Measurements from ENCODE around the gene AURKAIP1. TPM values are rescaled to one million over a fixed set of nuclear protein-coding genes. Genes with fewer than 3 reads are reported as not detected.

The AURKAIP1 gene
- total RNA-seq (100 to 1,000 TPM in 3 of 5 donors, 10 to 100 TPM in 2; 50.9 to 146 (median 104) TPM), polyA plus RNA-seq (100 to 1,000 TPM; 244 to 281 (median 259) TPM)
- long read RNA-seq, donor 1, transcript AURKAIP1-204 (4 exons, 875 nt) = minor isoform, 6 of 45 reads
- long read RNA-seq, donor 1, transcript AURKAIP1-202 (4 exons, 1,047 nt) = major isoform, 25 of 45 reads
- long read RNA-seq, donor 1, transcript AURKAIP1-203 (3 exons, 1,072 nt) = minor isoform, 5 of 45 reads
- long read RNA-seq, donor 1, partial matches to known transcripts = 7 of 45 reads
- long read RNA-seq, donor 1, other reads (novel, unspliced or antisense) = 0 of 45 reads
- long read RNA-seq, donor 2, transcript AURKAIP1-204 (4 exons, 875 nt) = minor isoform, 11 of 53 reads
- long read RNA-seq, donor 2, transcript AURKAIP1-202 (4 exons, 1,047 nt) = major isoform, 32 of 53 reads
- long read RNA-seq, donor 2, partial matches to known transcripts = 8 of 53 reads
- long read RNA-seq, donor 2, other reads (novel, unspliced or antisense) = 0 of 53 reads
- long read RNA-seq, donor 3, transcript AURKAIP1-203 (3 exons, 1,072 nt) = minor isoform, 8 of 38 reads
- long read RNA-seq, donor 3, transcript AURKAIP1-204 (4 exons, 875 nt) = minor isoform, 5 of 38 reads
- long read RNA-seq, donor 3, transcript AURKAIP1-202 (4 exons, 1,047 nt) = major isoform, 25 of 38 reads
- long read RNA-seq, donor 3, partial matches to known transcripts = 0 of 38 reads
- long read RNA-seq, donor 3, other reads (novel, unspliced or antisense) = 0 of 38 reads
- long read RNA-seq, donor 4, partial matches to known transcripts = 0 of 5 reads
- long read RNA-seq, donor 4, other reads (novel, unspliced or antisense) = 0 of 5 reads
- long read RNA-seq, donor 5, transcript AURKAIP1-201 (4 exons, 798 nt) = minor isoform, 5 of 60 reads
- long read RNA-seq, donor 5, transcript AURKAIP1-202 (4 exons, 1,047 nt) = major isoform, 28 of 60 reads
- long read RNA-seq, donor 5, transcript AURKAIP1-203 (3 exons, 1,072 nt) = minor isoform, 8 of 60 reads
- long read RNA-seq, donor 5, transcript AURKAIP1-204 (4 exons, 875 nt) = minor isoform, 5 of 60 reads
- long read RNA-seq, donor 5, partial matches to known transcripts = 12 of 60 reads
- long read RNA-seq, donor 5, other reads (novel, unspliced or antisense) = 0 of 60 reads
- long read RNA-seq, donor 6 = 0 reads
- long read RNA-seq, donor 7, transcript AURKAIP1-202 (4 exons, 1,047 nt) = major isoform, 40 of 75 reads
- long read RNA-seq, donor 7, transcript AURKAIP1-204 (4 exons, 875 nt) = minor isoform, 12 of 75 reads
- long read RNA-seq, donor 7, transcript AURKAIP1-203 (3 exons, 1,072 nt) = minor isoform, 12 of 75 reads
- long read RNA-seq, donor 7, partial matches to known transcripts = 10 of 75 reads
- long read RNA-seq, donor 7, other reads (novel, unspliced or antisense) = 0 of 75 reads
- long read RNA-seq, donor 8, transcript AURKAIP1-204 (4 exons, 875 nt) = minor isoform, 14 of 67 reads
- long read RNA-seq, donor 8, transcript AURKAIP1-202 (4 exons, 1,047 nt) = major isoform, 36 of 67 reads
- long read RNA-seq, donor 8, transcript AURKAIP1-203 (3 exons, 1,072 nt) = minor isoform, 6 of 67 reads
- long read RNA-seq, donor 8, partial matches to known transcripts = 7 of 67 reads
- long read RNA-seq, donor 8, other reads (novel, unspliced or antisense) = 0 of 67 reads
- long read RNA-seq, donor 9, transcript AURKAIP1-203 (3 exons, 1,072 nt) = minor isoform, 8 of 74 reads
- long read RNA-seq, donor 9, transcript AURKAIP1-202 (4 exons, 1,047 nt) = major isoform, 31 of 74 reads
- long read RNA-seq, donor 9, transcript AURKAIP1-204 (4 exons, 875 nt) = minor isoform, 7 of 74 reads
- long read RNA-seq, donor 9, partial matches to known transcripts = 25 of 74 reads
- long read RNA-seq, donor 9, other reads (novel, unspliced or antisense) = 0 of 74 reads
- long read RNA-seq, donor 10, transcript AURKAIP1-202 (4 exons, 1,047 nt) = major isoform, 21 of 34 reads
- long read RNA-seq, donor 10, partial matches to known transcripts = 6 of 34 reads
- long read RNA-seq, donor 10, other reads (novel, unspliced or antisense) = 0 of 34 reads

DNA sequence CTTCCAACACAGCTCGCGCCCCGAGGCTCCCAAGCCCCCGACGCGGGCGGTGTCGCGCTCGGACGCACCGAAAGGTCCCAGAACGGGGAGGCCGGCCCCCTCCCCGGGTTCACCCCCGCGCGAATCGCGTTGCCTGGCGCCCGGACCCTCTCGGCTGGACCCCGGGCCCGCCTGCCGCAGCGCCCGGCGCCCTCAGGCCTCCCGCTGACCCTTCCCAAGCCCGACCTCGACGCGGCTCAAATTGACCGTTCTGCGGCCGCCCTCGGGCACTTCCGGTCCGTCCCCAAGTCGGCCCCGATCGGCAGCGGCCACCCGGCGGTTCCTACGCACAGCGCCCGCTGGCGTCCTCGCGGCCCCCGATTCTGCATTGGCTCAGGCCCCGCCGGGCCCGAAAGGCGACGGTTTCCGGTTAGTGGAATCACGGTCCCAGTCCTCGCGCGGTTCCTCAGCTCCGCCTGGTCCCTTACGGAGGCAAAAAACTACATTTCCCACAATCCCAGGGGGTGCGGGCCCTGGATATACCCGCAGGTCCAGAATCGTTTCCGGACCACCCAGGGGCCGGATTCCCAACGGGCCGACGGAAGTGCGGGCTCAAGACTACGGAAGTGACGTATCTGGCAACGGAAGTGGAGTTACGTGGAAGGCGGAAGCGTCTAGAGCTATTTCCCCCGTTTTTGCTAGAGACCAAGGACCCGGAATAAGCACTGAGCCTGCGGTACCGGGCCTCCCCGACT is at the start of gene AURKAIP1:
AURKAIP1 (minus strand) TSS at position 279 of the 734 bp plus-strand sequence. CDS start 451 bp downstream, outside the sequence.
- H3K4me3 ChIP-seq = peak within 1 kb of the TSS; percentile 62 to 100 (median 90)
- no peaks in the 10 kb centered on the region for H3K9me3 ChIP-seq
- peaks cover 0 to 26% (median 16%) of the 10 kb centered on the region in 4 donors for H3K36me3 ChIP-seq
- peak in 1 of 4 donors; percentile 24 for TF ChIP-seq POLR2A (IDR thresholded peaks at IDR 0.05)
- no peak for TF ChIP-seq EP300 (IDR thresholded peaks at IDR 0.05)
- peak; percentile 67 to 96 (median 76) for TF ChIP-seq POLR2AphosphoS5 (IDR thresholded peaks at IDR 0.05)
- TF ChIP-seq, protein P1, sequence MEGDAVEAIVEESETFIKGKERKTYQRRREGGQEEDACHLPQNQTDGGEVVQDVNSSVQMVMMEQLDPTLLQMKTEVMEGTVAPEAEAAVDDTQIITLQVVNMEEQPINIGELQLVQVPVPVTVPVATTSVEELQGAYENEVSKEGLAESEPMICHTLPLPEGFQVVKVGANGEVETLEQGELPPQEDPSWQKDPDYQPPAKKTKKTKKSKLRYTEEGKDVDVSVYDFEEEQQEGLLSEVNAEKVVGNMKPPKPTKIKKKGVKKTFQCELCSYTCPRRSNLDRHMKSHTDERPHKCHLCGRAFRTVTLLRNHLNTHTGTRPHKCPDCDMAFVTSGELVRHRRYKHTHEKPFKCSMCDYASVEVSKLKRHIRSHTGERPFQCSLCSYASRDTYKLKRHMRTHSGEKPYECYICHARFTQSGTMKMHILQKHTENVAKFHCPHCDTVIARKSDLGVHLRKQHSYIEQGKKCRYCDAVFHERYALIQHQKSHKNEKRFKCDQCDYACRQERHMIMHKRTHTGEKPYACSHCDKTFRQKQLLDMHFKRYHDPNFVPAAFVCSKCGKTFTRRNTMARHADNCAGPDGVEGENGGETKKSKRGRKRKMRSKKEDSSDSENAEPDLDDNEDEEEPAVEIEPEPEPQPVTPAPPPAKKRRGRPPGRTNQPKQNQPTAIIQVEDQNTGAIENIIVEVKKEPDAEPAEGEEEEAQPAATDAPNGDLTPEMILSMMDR (IDR thresholded peaks at IDR 0.05) = peak in 2 of 7 experiments; percentile 29
- 0 to 1% (median 0%) methylated on average over 42 to 85 of the region's 85 CpGs for WGBS, 5 donors
- peak within 1 kb of the TSS; percentile 90 to 98 (median 95) for H3K27ac ChIP-seq
- DNase-seq = peak; percentile 98 to 100
- H3K27me3 ChIP-seq = no peaks in the 10 kb centered on the region
- H3K4me1 ChIP-seq = peaks cover 29 to 47% (median 43%) of the 10 kb centered on the region in 4 donors
- intact Hi-C loops (cut with DNase I; ENCODE audit: low total_unique reads) = no loop called here

DNA sequence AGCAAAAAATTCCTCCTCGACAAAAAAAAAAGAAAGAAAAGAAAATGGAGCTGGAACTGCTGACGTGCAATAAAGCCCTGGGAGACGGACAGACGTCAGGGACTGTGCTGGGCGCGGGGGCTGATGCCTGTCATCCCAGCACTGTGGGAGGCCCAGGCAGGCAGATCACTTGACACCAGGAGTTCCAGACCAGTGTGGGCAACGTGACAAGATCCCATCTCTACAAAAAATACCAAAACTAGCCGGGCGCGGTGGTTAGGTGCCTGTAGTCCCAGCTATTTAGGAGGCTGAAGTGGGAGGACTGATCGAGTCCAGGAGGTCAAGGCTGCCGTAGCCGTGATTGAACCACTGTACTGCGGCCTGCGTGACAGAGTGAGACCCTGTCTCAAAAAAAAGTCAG is 49.7 kb upstream of the AURKAIP1 start:
- Histone ChIP-seq H3K36me3 (no peaks in the 10 kb centered on the region), H3K4me3 (no peak overlapping the region), H3K27ac (no peak overlapping the region), H3K9me3 (no peaks in the 10 kb centered on the region), H3K27me3 (peaks cover 0 to 42% (median 4%) of the 10 kb centered on the region in 3 donors), H3K4me1 (peaks cover 16 to 43% (median 33%) of the 10 kb centered on the region in 4 donors)
- DNase-seq = no peak
- no peak for TF ChIP-seq POLR2A (IDR thresholded peaks at IDR 0.05)
- intact Hi-C loops (cut with DNase I; ENCODE audit: low total_unique reads) = no loop called here
- 78 to 93% (median 84%) methylated on average over 15 of the region's 15 CpGs for WGBS, 5 donors

DNA sequence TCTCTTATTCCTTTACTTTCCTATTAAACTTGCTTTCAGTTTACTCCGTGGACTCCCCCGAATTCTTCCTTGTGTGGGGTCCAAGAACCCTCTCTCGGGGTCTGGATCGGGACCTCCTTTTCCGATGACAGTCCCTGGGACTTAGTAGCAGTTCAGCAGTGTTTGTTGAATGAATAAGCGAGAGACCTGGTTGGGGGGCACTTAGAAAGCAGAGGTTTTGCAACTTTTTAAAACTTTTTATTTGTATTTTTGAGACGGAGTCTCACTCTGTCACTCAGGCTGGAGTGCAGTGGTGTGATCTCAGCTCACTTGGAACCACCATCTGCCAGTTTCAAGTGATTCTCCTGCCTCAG is 48.2 kb upstream of the AURKAIP1 start:
- Histone ChIP-seq H3K36me3 (no peaks in the 10 kb centered on the region), H3K27me3 (peaks cover 0 to 40% (median 4%) of the 10 kb centered on the region in 3 donors), H3K9me3 (no peaks in the 10 kb centered on the region), H3K4me1 (peaks cover 15 to 49% (median 41%) of the 10 kb centered on the region in 4 donors), H3K27ac (peak overlapping the region in 1 of 5 donors; percentile 24), H3K4me3 (no peak overlapping the region)
- TF ChIP-seq, protein P1 (IDR thresholded peaks at IDR 0.05) = no peak
- TF ChIP-seq EP300 (IDR thresholded peaks at IDR 0.05) (no peak), POLR2AphosphoS5 (IDR thresholded peaks at IDR 0.05) (no peak), POLR2A (IDR thresholded peaks at IDR 0.05) (no peak)
- DNase-seq = no peak
- intact Hi-C loops (cut with DNase I; ENCODE audit: low total_unique reads) = no loop called here
- WGBS, 5 donors = 76 to 93% (median 88%) methylated on average over 7 of the region's 7 CpGs

Measured in stomach (tissue), 19 donors.